NOMO-1 treated with dmso at 0.1 percent for 144 hours (cell line): ENCODE measurements around the gene WDCP.
"Not testable (repeated sequence)": the region's sequence is repeated elsewhere in the genome, so short reads cannot be mapped to it uniquely, and the experiment has no call there.

ENCODE experiments used
- DNase-seq: peaks from one replicate; lab custom pipeline; 2025; ENCODE audit not compliant: unreplicated experiment; lab: John Stamatoyannopoulos, UW

The WDCP gene

GRCh38 chr2:24072259-24072658 lies 25.1 kb upstream of the WDCP start:
- DNase-seq = no peak

- DNase-seq = no peak
Observed at GRCh38 chr2:24065341-24065740, 18.1 kb upstream of the WDCP start.

GRCh38 chr2:24058564-24059271 lies 11.5 kb upstream of the WDCP start:
- DNase-seq = no peak

GRCh38 chr2:24055750-24056149 lies 8.6 kb upstream of the WDCP start:
- DNase-seq = no peak

- no peak for DNase-seq
Observed at GRCh38 chr2:24054366-24055010, 7.3 kb upstream of the WDCP start.

- no peak for DNase-seq
Observed at GRCh38 chr2:24052951-24053350, 5.8 kb upstream of the WDCP start.

- no peak for DNase-seq
Observed at GRCh38 chr2:24051833-24052232, 4.6 kb upstream of the WDCP start.

GRCh38 chr2:24050041-24050979 lies 3.1 kb upstream of the WDCP start:
- DNase-seq = no peak

GRCh38 chr2:24049485-24050021 lies 2.4 kb upstream of the WDCP start, which contains the start of gene FKBP1B:
Gene FKBP1B, plus strand, starts transcription at chr2:24049741. Its CDS starts 109 bp downstream, at chr2:24049850.
- no peak for DNase-seq

- DNase-seq = no peak
Observed at GRCh38 chr2:24048769-24049484, 1.7 kb upstream of the WDCP start.

- no peak for DNase-seq
Observed at GRCh38 chr2:24047703-24048033, 477 bp upstream of the WDCP start.

GRCh38 chr2:24046599-24046929 lies 627 bp downstream of the WDCP start:
- DNase-seq = no peak

- DNase-seq = no peak
Observed at GRCh38 chr2:24045511-24046508, 1.4 kb downstream of the WDCP start.

GRCh38 chr2:24043133-24043532 lies 4.1 kb downstream of the WDCP start:
- not testable (repeated sequence) for DNase-seq

GRCh38 chr2:24040511-24040910 lies 6.7 kb downstream of the WDCP start:
- DNase-seq = no peak

GRCh38 chr2:24038786-24039499 lies 8.2 kb downstream of the WDCP start:
- DNase-seq = no peak

- no peak for DNase-seq
Observed at GRCh38 chr2:24026233-24026632, 21.0 kb downstream of the WDCP start.

GRCh38 chr2:24024996-24025663 lies 22.1 kb downstream of the WDCP start:
- DNase-seq = no peak

- DNase-seq = no peak
Observed at GRCh38 chr2:24024018-24024417, 23.2 kb downstream of the WDCP start.
